Stimulated activated CD4-positive, alpha-beta T cell treated with anti-CD3 and anti-CD28 coated beads, Interleukin-12 subunit alpha, Interleukin-12 subunit beta, amount 100 ng/mL, for 4 hours (primary cell): ENCODE measurements around the gene ZBTB17.
A peak's percentile ranks its signal among the peaks of the same experiment; 100 is the strongest.
"Not testable (repeated sequence)": the region's sequence is repeated elsewhere in the genome, so short reads cannot be mapped to it uniquely, and the experiment has no call there.

Experiments
- DNase-seq: peaks from one replicate; pipeline ENCODE4 v3.0.0-alpha.2; 2020

The ZBTB17 gene

GRCh38 chr1:15975805-15976680 is at the start of gene ZBTB17:
Gene ZBTB17, minus strand, starts transcription at chr1:15976101. Its CDS starts 27,606 bp downstream, at chr1:15948495.
- peak; percentile 96 for DNase-seq

GRCh38 chr1:16023050-16023653 is 47.3 kb upstream of the ZBTB17 start:
- no peak for DNase-seq

- DNase-seq: no peak
These were observed 46.5 kb upstream of the ZBTB17 start for GRCh38 chr1:16022393-16022792.

- no peak for DNase-seq
These were observed 45.8 kb upstream of the ZBTB17 start, which contains the start of gene CLCNKA for GRCh38 chr1:16021681-16022080. Gene CLCNKA, plus strand, starts transcription at chr1:16022036. Its CDS starts 584 bp downstream, at chr1:16022620.

- DNase-seq: not testable (repeated sequence)
These were observed 45.0 kb upstream of the ZBTB17 start for GRCh38 chr1:16020878-16021277.

GRCh38 chr1:16020325-16020724 is 44.4 kb upstream of the ZBTB17 start:
- no peak for DNase-seq

- no peak for DNase-seq
These were observed 43.9 kb upstream of the ZBTB17 start for GRCh38 chr1:16019644-16020277.

- no peak for DNase-seq
These were observed 43.1 kb upstream of the ZBTB17 start for GRCh38 chr1:16018749-16019643.

- DNase-seq: no peak
These were observed 42.4 kb upstream of the ZBTB17 start for GRCh38 chr1:16018308-16018707.

GRCh38 chr1:16017461-16018303 is 41.8 kb upstream of the ZBTB17 start, which contains the start of gene HSPB7:
Gene HSPB7, minus strand, starts transcription at chr1:16018043. Its CDS starts 80 bp downstream, at chr1:16017963.
- no peak for DNase-seq

GRCh38 chr1:16017076-16017460 is 41.2 kb upstream of the ZBTB17 start:
- no peak for DNase-seq

GRCh38 chr1:16015960-16016901 is 40.3 kb upstream of the ZBTB17 start:
- no peak for DNase-seq

- DNase-seq: no peak
These were observed 39.6 kb upstream of the ZBTB17 start for GRCh38 chr1:16015491-16015890.

GRCh38 chr1:16014509-16015482 is 38.9 kb upstream of the ZBTB17 start:
- no peak for DNase-seq

- DNase-seq: no peak
These were observed 38.0 kb upstream of the ZBTB17 start for GRCh38 chr1:16013908-16014258.

GRCh38 chr1:16013220-16013907 is 37.5 kb upstream of the ZBTB17 start:
- DNase-seq: peak; percentile 52

- DNase-seq: peak; percentile 41
These were observed 36.8 kb upstream of the ZBTB17 start for GRCh38 chr1:16012590-16013219.
